ENCODE data around the gene ANGPTL7. TPM values are rescaled to one million over a fixed set of nuclear protein-coding genes. Genes with fewer than 3 reads are reported as not detected.
"Not testable (repeated sequence)": the region's sequence is repeated elsewhere in the genome, so short reads cannot be mapped to it uniquely, and the experiment has no call there.

The ANGPTL7 gene
- total RNA-seq, 1 experiment from 2014 or later = not detected

- TF ChIP-seq FOXK1 (CRISPR knock-in tag; IDR thresholded peaks at IDR 0.05) (no peak), TP53 (CRISPR knock-in tag; IDR thresholded peaks at IDR 0.05) (no peak), MYBL2 (CRISPR knock-in tag; IDR thresholded peaks at IDR 0.05) (no peak), RELA (CRISPR knock-in tag; IDR thresholded peaks at IDR 0.05; ENCODE audit: borderline replicate concordance) (no peak), ZSCAN18 (CRISPR knock-in tag; IDR thresholded peaks at IDR 0.05) (no peak)
Measured at GRCh38 chr1:11158720-11159321, 30.3 kb upstream of the ANGPTL7 start.

DNA sequence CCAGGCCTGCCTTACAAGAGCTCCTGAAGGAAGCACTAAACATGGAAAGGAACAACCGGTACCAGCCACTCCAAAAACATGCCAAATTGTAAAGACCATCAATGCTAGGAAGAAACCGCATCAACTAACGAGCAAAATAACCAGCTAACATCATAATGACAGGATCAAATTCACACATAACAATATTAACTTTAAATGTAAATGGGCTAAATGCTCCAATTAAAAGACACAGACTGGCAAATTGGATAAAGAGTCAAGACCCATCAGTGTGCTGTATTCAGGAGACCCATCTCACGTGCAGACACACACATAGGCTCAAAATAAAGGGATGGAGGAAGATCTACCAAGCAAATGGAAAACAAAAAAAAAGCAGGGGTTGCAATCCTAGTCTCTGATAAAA is 26.4 kb upstream of the ANGPTL7 start:
- H3K27ac Mint-ChIP-seq; CTCF ChIA-PET; H3K4me3 Mint-ChIP-seq; POLR2A ChIA-PET; ATAC-seq; H3K27me3 Mint-ChIP-seq (ENCODE audit: low read depth); DNase-seq (ENCODE audit: low spot score); H3K9me3 Mint-ChIP-seq; H3K4me1 Mint-ChIP-seq: not testable (repeated sequence)
- peaks cover 28% of the 10 kb centered on the region for H3K36me3 Mint-ChIP-seq

More at GRCh38 chr1:11158720-11159321, 30.3 kb upstream of the ANGPTL7 start:
- Mint-ChIP-seq H3K4me3 (no peak overlapping the region), H3K4me1 (no peaks in the 10 kb centered on the region), H3K27me3 (ENCODE audit: low read depth) (no peaks in the 10 kb centered on the region), H3K36me3 (peaks cover 31% of the 10 kb centered on the region), H3K27ac (no peak overlapping the region), H3K9me3 (no peaks in the 10 kb centered on the region)
- ChIA-PET POLR2A (interaction anchor here (0.6 kb wide), 1 partner anchor 16 kb away, joined by 3 read pairs; no protein-coding TSS in a partner anchor), CTCF (no interaction called here)
- DNase-seq (ENCODE audit: low spot score) (no peak), ATAC-seq (no peak)

DNA sequence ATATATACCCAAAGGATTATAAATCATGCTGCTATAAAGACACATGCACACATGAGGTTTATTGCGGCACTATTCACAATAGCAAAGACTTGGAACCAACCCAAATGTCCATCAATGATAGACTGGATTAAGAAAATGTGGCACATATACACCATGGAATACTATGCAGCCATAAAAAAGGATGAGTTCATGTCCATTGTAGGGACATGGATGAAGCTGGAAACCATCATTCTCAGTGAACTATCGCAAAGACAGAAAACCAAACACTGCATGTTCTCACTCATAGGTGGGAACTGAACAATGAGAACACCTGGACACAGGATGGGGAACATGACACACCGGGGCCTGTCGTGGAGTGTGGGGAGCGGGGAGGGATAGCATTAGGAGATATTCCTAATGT is 22.4 kb upstream of the ANGPTL7 start:
- CTCF ChIA-PET; ATAC-seq; POLR2A ChIA-PET; H3K27me3 Mint-ChIP-seq (ENCODE audit: low read depth); H3K9me3 Mint-ChIP-seq; DNase-seq (ENCODE audit: low spot score); H3K4me1 Mint-ChIP-seq; H3K27ac Mint-ChIP-seq; H3K4me3 Mint-ChIP-seq: not testable (repeated sequence)
- peaks cover 22% of the 10 kb centered on the region for H3K36me3 Mint-ChIP-seq

- H3K4me3 Mint-ChIP-seq = no peak overlapping the region
- no peaks in the 10 kb centered on the region for H3K9me3 Mint-ChIP-seq
- H3K27me3 Mint-ChIP-seq (ENCODE audit: low read depth) = no peaks in the 10 kb centered on the region
- no peak overlapping the region for H3K27ac Mint-ChIP-seq
- no peaks in the 10 kb centered on the region for H3K4me1 Mint-ChIP-seq
- ChIA-PET CTCF (no interaction called here), POLR2A (interaction anchor here (0.6 kb wide), 1 partner anchor 27 kb away, joined by 3 read pairs; no protein-coding TSS in a partner anchor)
- peaks cover 15% of the 10 kb centered on the region for H3K36me3 Mint-ChIP-seq
- TF ChIP-seq, protein P1, sequence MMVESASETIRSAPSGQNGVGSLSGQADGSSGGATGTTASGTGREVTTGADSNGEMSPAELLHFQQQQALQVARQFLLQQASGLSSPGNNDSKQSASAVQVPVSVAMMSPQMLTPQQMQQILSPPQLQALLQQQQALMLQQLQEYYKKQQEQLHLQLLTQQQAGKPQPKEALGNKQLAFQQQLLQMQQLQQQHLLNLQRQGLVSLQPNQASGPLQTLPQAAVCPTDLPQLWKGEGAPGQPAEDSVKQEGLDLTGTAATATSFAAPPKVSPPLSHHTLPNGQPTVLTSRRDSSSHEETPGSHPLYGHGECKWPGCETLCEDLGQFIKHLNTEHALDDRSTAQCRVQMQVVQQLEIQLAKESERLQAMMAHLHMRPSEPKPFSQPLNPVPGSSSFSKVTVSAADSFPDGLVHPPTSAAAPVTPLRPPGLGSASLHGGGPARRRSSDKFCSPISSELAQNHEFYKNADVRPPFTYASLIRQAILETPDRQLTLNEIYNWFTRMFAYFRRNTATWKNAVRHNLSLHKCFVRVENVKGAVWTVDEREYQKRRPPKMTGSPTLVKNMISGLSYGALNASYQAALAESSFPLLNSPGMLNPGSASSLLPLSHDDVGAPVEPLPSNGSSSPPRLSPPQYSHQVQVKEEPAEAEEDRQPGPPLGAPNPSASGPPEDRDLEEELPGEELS (CRISPR knock-in tag; IDR thresholded peaks at IDR 0.05) = no peak
- TF ChIP-seq ZNF263 (CRISPR knock-in tag; IDR thresholded peaks at IDR 0.05; ENCODE audit: low read depth) (no peak), ZMAT4 (CRISPR knock-in tag; IDR thresholded peaks at IDR 0.05) (no peak), ATF1 (CRISPR knock-in tag; IDR thresholded peaks at IDR 0.05) (no peak), SMAD4 (CRISPR knock-in tag; IDR thresholded peaks at IDR 0.05) (no peak), ZNF138 (CRISPR knock-in tag; conservative IDR thresholded peaks at IDR 0.05) (no peak), ETV6 (CRISPR knock-in tag; IDR thresholded peaks at IDR 0.05) (no peak)
- no peak for ATAC-seq
- DNase-seq (ENCODE audit: low spot score) = no peak
Measured at GRCh38 chr1:11168731-11169130, 20.4 kb upstream of the ANGPTL7 start.

- no peak for DNase-seq (ENCODE audit: low spot score)
- no peaks in the 10 kb centered on the region for H3K9me3 Mint-ChIP-seq
- H3K4me1 Mint-ChIP-seq = no peaks in the 10 kb centered on the region
- H3K27ac Mint-ChIP-seq = no peak overlapping the region
- ATAC-seq = no peak
- ChIA-PET CTCF (no interaction called here), POLR2A (interaction anchor here (0.6 kb wide), 1 partner anchor 27 kb away, joined by 3 read pairs; no protein-coding TSS in a partner anchor)
- no peaks in the 10 kb centered on the region for H3K27me3 Mint-ChIP-seq (ENCODE audit: low read depth)
- H3K36me3 Mint-ChIP-seq = peaks cover 15% of the 10 kb centered on the region
- H3K4me3 Mint-ChIP-seq = no peak overlapping the region
- TF ChIP-seq NFE2L1 (CRISPR knock-in tag; IDR thresholded peaks at IDR 0.05) = no peak
- no peak for TF ChIP-seq RELA (CRISPR knock-in tag; IDR thresholded peaks at IDR 0.05; ENCODE audit: borderline replicate concordance)
- TF ChIP-seq USF2 (CRISPR knock-in tag; IDR thresholded peaks at IDR 0.05) = no peak
- no peak for TF ChIP-seq ZBTB21 (CRISPR knock-in tag; IDR thresholded peaks at IDR 0.05; ENCODE audit: borderline replicate concordance)
- TF ChIP-seq ZNF317 (CRISPR knock-in tag; IDR thresholded peaks at IDR 0.05; ENCODE audit: borderline replicate concordance, low read depth) = no peak
- no peak for TF ChIP-seq ZNF671 (CRISPR knock-in tag; IDR thresholded peaks at IDR 0.05)
- TF ChIP-seq OVOL2 (CRISPR knock-in tag; IDR thresholded peaks at IDR 0.05; ENCODE audit: borderline replicate concordance) = no peak
- no peak for TF ChIP-seq ATF3 (CRISPR knock-in tag; conservative IDR thresholded peaks at IDR 0.05)
Measured at GRCh38 chr1:11169202-11169601, 20.0 kb upstream of the ANGPTL7 start.

Data from WTC11 (cell line).